ENCODE data around the gene UHMK1. TPM values are rescaled to one million over a fixed set of nuclear protein-coding genes. Genes with fewer than 3 reads are reported as not detected.
A peak's percentile ranks its signal among the peaks of the same experiment; 100 is the strongest.
"Not testable (repeated sequence)": the region's sequence is repeated elsewhere in the genome, so short reads cannot be mapped to it uniquely, and the experiment has no call there.

The UHMK1 gene
- total RNA-seq, 4 donors from 2014 or later: 40.6 to 74.3 (median 49.5) TPM

DNA sequence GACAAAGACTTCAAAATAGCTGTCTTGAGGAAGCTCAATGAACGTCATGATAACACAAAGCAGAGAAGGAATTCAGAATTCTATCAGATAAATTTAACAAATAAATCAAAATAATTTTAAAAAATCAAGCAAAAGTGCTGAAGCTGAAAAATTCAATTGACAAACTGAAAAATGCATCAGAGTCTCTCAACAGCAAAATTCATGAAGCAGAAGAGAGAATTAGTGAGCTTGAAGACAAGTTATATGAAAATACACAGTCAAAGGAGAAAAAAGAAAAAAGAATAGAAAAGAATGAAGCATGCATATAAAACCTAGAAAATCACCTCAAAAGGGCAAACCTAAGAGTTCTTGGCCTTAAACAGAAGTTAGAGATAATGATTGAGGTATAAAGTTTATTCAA, 21.0 kb upstream of the UHMK1 start:
- no peak for DNase-seq
- no peaks in the 10 kb centered on the region for H3K36me3 ChIP-seq
- H3K4me1 ChIP-seq: no peaks in the 10 kb centered on the region
- no peaks in the 10 kb centered on the region for H3K27me3 ChIP-seq
- no peak overlapping the region for H3K27ac ChIP-seq
- H3K4me3 ChIP-seq: no peak overlapping the region
- H3K9me3 ChIP-seq: peaks cover 0 to 5% (median 0%) of the 10 kb centered on the region in 4 donors
- TF ChIP-seq POLR2A (IDR thresholded peaks at IDR 0.05) (no peak), CTCF (IDR thresholded peaks at IDR 0.05) (no peak)

- Histone ChIP-seq H3K27ac (no peak overlapping the region), H3K36me3 (no peaks in the 10 kb centered on the region), H3K4me3 (no peak overlapping the region), H3K27me3 (no peaks in the 10 kb centered on the region), H3K9me3 (no peaks in the 10 kb centered on the region), H3K4me1 (no peaks in the 10 kb centered on the region)
- TF ChIP-seq CTCF (IDR thresholded peaks at IDR 0.05) (no peak), POLR2A (IDR thresholded peaks at IDR 0.05) (no peak)
- DNase-seq: no peak
Measured at GRCh38 chr1:162485236-162485635, 12.4 kb upstream of the UHMK1 start.

DNA sequence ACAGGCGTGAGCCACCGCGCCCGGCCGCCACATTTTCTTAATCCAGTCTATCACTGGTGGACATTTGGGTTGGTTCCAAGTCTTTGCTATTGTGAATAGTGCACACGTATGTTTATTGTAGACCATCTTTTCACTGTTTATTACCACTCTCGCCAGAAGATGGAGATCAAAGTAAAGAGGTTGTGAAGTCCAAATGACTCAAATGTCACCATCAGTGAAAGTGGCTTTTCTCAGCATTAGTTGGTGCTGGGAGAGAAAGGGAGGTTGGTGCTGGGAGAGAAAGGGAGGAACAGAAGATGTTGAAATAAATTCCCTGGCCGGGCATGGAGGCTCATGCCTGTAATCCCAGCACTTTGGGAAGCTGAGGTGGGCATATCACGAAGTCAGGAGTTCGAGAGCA, 10.4 kb upstream of the UHMK1 start:
- DNase-seq: no peak
- no peaks in the 10 kb centered on the region for H3K36me3 ChIP-seq
- no peak for TF ChIP-seq POLR2A (IDR thresholded peaks at IDR 0.05)
- no peak for TF ChIP-seq CTCF (IDR thresholded peaks at IDR 0.05)
- H3K4me1 ChIP-seq: no peaks in the 10 kb centered on the region
- no peak overlapping the region for H3K4me3 ChIP-seq
- H3K27ac ChIP-seq: no peak overlapping the region
- H3K27me3 ChIP-seq: no peaks in the 10 kb centered on the region
- no peaks in the 10 kb centered on the region for H3K9me3 ChIP-seq

- H3K4me3 ChIP-seq: no peak overlapping the region
- H3K9me3 ChIP-seq: no peaks in the 10 kb centered on the region
- no peak for DNase-seq
- no peak for TF ChIP-seq CTCF (IDR thresholded peaks at IDR 0.05)
- TF ChIP-seq POLR2A (IDR thresholded peaks at IDR 0.05): no peak
- no peaks in the 10 kb centered on the region for H3K27me3 ChIP-seq
- H3K36me3 ChIP-seq: no peaks in the 10 kb centered on the region
- H3K27ac ChIP-seq: no peak overlapping the region
- no peaks in the 10 kb centered on the region for H3K4me1 ChIP-seq
Measured at GRCh38 chr1:162488219-162488618, 9.4 kb upstream of the UHMK1 start.

DNA sequence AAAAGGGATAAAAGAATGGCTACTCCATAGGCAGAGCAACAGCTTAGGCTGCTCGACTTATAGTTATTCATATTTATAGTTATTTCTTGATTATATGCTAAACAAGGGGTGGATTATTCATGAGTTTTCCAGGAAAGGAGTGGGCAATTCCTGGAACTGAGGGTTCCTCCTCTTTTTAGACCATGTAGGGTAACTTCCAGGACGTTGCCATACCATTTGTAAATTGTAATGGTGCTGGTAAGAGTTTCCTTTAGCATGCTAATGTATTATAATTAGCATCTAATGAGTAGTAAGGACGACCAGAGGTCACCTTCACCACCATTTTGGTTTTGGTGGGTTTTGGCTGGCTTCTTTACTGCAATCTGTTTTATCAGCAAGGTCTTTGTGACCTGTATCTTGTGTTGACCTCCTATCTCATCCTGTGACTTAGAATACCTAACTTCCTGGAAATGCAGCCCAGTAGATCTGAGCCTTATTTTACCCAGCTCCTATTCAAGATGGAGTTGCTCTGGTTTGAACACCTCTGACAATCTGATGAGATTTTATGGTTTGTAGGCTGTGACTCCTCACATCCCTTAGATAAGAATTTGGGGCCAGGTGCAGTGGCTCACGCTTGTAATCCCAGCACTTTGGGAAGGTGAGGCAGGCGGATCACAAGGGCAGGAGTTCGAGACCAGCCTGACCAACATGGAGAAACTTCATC, 1.9 kb upstream of the UHMK1 start:
- DNase-seq: not testable (repeated sequence)
- peaks cover 0 to 14% (median 3%) of the 10 kb centered on the region in 4 donors for H3K4me1 ChIP-seq

DNA sequence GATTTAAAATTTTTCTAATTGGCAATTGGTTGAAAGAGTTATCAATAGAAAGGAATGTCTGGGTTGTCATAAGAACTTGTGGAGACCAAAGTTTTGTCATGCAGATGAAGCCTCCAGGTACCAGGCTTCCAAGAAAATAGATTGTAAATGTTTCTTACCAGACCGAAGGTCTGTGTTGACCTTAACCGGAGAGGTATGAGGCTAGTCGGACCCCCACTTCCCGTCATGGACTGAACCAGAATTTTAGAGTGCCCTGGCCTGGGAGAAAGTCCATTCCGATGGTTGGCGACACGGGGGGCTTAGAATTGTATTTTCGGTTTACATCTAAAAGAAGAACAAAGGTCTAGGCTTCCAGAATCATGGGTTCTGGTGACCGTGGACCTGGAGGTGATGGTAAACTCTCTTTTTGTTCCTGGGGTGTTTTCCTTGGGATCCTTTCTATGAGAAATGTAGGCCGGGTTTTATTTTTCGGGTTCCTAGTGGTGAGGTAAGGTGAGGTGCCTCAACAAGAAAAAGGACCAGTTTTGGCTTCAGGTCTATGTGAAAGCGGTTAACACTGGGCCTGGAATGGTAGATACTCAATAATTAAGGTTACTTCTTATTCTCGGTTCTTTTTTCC, 405 bp upstream of the UHMK1 start:
- peak in 3 of 6 experiments; percentile 32 to 48 (median 46) for TF ChIP-seq CTCF (IDR thresholded peaks at IDR 0.05)
- no peak for TF ChIP-seq POLR2A (IDR thresholded peaks at IDR 0.05)
- Histone ChIP-seq H3K36me3 (peaks cover 0 to 21% (median 0%) of the 10 kb centered on the region in 3 donors), H3K4me1 (peaks cover 0 to 14% (median 3%) of the 10 kb centered on the region in 4 donors), H3K27ac (peak overlapping the region; percentile 88 to 93 (median 90)), H3K9me3 (no peaks in the 10 kb centered on the region), H3K4me3 (peak overlapping the region; percentile 82 to 92 (median 87)), H3K27me3 (no peaks in the 10 kb centered on the region)
- no peak for DNase-seq

More for the DNA sequence above, 1.9 kb upstream of the UHMK1 start:
- H3K27ac ChIP-seq, H3K27me3 ChIP-seq, H3K9me3 ChIP-seq, H3K4me3 ChIP-seq: not testable (repeated sequence)
- H3K36me3 ChIP-seq: peaks cover 0 to 11% (median 0%) of the 10 kb centered on the region in 3 donors
